Right atrium auricular region (tissue), 2 donors: ENCODE data around the gene SLC25A22. TPM values are rescaled to one million over a fixed set of nuclear protein-coding genes. Genes with fewer than 3 reads are reported as not detected.

ENCODE experiments used
- DNase-seq: peaks from one replicate; pipeline ENCODE4 v3.0.0-alpha.2; 2019; ENCODE audit warnings: low spot score
- H3K27ac ChIP-seq, 2 donors: fragments of 200-600 bp; sonication (generic); 1 replicate in 1 of 2; 2 replicates in 1 of 2; pipeline ENCODE4 v1.5.1; 2016 to 2019
- H3K27me3 ChIP-seq, 2 donors: fragments of 200-600 bp; sonication (generic); one replicate each; pipeline versions ENCODE4 v1.5.1 to v1.6.0; 2017 to 2019
- H3K36me3 ChIP-seq: fragments of 200-600 bp; sonication (generic); one replicate; pipeline ENCODE4 v1.5.1; 2016
- H3K4me1 ChIP-seq, 2 donors: fragments of 200-600 bp; sonication (generic); one replicate each; pipeline versions ENCODE4 v1.5.1 to v1.6.0; 2017 to 2019
- H3K4me3 ChIP-seq, 2 donors: fragments of 200-600 bp; sonication (generic); 1 replicate in 1 of 2; 2 replicates in 1 of 2; pipeline ENCODE4 v1.5.1; 2017 to 2019; ENCODE audit warnings: mild to moderate bottlenecking in 1 of 2, moderate library complexity in 1 of 2
- H3K9me3 ChIP-seq, 2 donors: fragments of 200-600 bp; sonication (generic); one replicate each; pipeline ENCODE4 v1.5.1; 2019
- CTCF ChIP-seq, 2 donors: fragments of 200-600 bp; sonication (generic); IDR thresholded peaks; one replicate each; pipeline ENCODE4 v1.5.1; 2019; ENCODE audit warnings: antibody characterized with exemption in 2 of 2
- total RNA-seq, 2 donors: library from RNA; depleted of rRNA; stranded (reverse); fragments of >200 nt; gene quantifications; one replicate each; pipeline ENCODE4 v1.1.0, GENCODE V29; 2016

Gene SLC25A22
- total RNA-seq, 2 donors from 2014 or later: 2.7 to 5.6 TPM

- Histone ChIP-seq H3K36me3 (peaks cover 23% of the 10 kb centered on the region), H3K27me3 (no peaks in the 10 kb centered on the region), H3K4me3 (no peak overlapping the region), H3K27ac (no peak overlapping the region), H3K9me3 (no peaks in the 10 kb centered on the region), H3K4me1 (peaks cover 0 to 32% of the 10 kb centered on the region in 2 donors)
- DNase-seq: no peak
- no peak for TF ChIP-seq CTCF (IDR thresholded peaks at IDR 0.05)
These were observed 23.0 kb downstream of the SLC25A22 start for GRCh38 chr11:774873-775592.

- H3K27ac ChIP-seq: no peak overlapping the region
- peaks cover 23% of the 10 kb centered on the region for H3K36me3 ChIP-seq
- H3K9me3 ChIP-seq: no peaks in the 10 kb centered on the region
- no peak for DNase-seq
- no peaks in the 10 kb centered on the region for H3K27me3 ChIP-seq
- no peak overlapping the region for H3K4me3 ChIP-seq
- TF ChIP-seq CTCF (IDR thresholded peaks at IDR 0.05): no peak
- H3K4me1 ChIP-seq: peaks cover 0 to 29% of the 10 kb centered on the region in 2 donors
These were observed 24.3 kb downstream of the SLC25A22 start for GRCh38 chr11:773830-774229.

- peaks cover 23% of the 10 kb centered on the region for H3K36me3 ChIP-seq
- TF ChIP-seq CTCF (IDR thresholded peaks at IDR 0.05): no peak
- H3K4me1 ChIP-seq: peaks cover 0 to 25% of the 10 kb centered on the region in 2 donors
- no peak overlapping the region for H3K4me3 ChIP-seq
- no peak for DNase-seq
- H3K27me3 ChIP-seq: no peaks in the 10 kb centered on the region
- H3K9me3 ChIP-seq: no peaks in the 10 kb centered on the region
- H3K27ac ChIP-seq: no peak overlapping the region
These were observed 24.7 kb downstream of the SLC25A22 start for GRCh38 chr11:773425-773824.

GRCh38 chr11:772429-773390 is 25.4 kb downstream of the SLC25A22 start:
- Histone ChIP-seq H3K27ac (no peak overlapping the region), H3K36me3 (peaks cover 23% of the 10 kb centered on the region), H3K4me3 (no peak overlapping the region), H3K27me3 (no peaks in the 10 kb centered on the region), H3K9me3 (no peaks in the 10 kb centered on the region), H3K4me1 (peaks cover 0 to 20% of the 10 kb centered on the region in 2 donors)
- no peak for TF ChIP-seq CTCF (IDR thresholded peaks at IDR 0.05)
- DNase-seq: no peak

GRCh38 chr11:771617-772204 is 26.4 kb downstream of the SLC25A22 start:
- Histone ChIP-seq H3K4me3 (no peak overlapping the region), H3K36me3 (peaks cover 26% of the 10 kb centered on the region), H3K27ac (no peak overlapping the region), H3K4me1 (peaks cover 0 to 19% of the 10 kb centered on the region in 2 donors), H3K9me3 (no peaks in the 10 kb centered on the region), H3K27me3 (no peaks in the 10 kb centered on the region)
- DNase-seq: no peak
- TF ChIP-seq CTCF (IDR thresholded peaks at IDR 0.05): no peak
